HG03469 (cell line): Measurements from ENCODE around the gene PRKCB.
"Not testable (repeated sequence)": the region's sequence is repeated elsewhere in the genome, so short reads cannot be mapped to it uniquely, and the experiment has no call there.

ENCODE experiments used
- ATAC-seq: cut with Tn5 transposase; IDR thresholded peaks from one replicate; pipeline ENCODE4 v1.9.1; 2021; ENCODE audit warnings: mild to moderate bottlenecking, moderate library complexity, moderate number of reproducible peaks; ENCODE audit not compliant: unreplicated experiment

The PRKCB gene

GRCh38 chr16:24204150-24204665 lies 368.4 kb downstream of the PRKCB start:
- no peak for ATAC-seq

- ATAC-seq: no peak
Measured at GRCh38 chr16:24206926-24207325, 371.1 kb downstream of the PRKCB start.

GRCh38 chr16:24208710-24209109 lies 372.9 kb downstream of the PRKCB start:
- ATAC-seq: no peak

- no peak for ATAC-seq
Measured at GRCh38 chr16:24214992-24215391, 379.2 kb downstream of the PRKCB start.

- no peak for ATAC-seq
Measured at GRCh38 chr16:24216961-24217360, 381.2 kb downstream of the PRKCB start.

GRCh38 chr16:24217461-24217860 lies 381.7 kb downstream of the PRKCB start:
- no peak for ATAC-seq

GRCh38 chr16:24218299-24218698 lies 382.5 kb downstream of the PRKCB start:
- ATAC-seq: no peak

- no peak for ATAC-seq
Measured at GRCh38 chr16:24221219-24221618, 385.4 kb downstream of the PRKCB start.

- ATAC-seq: no peak
Measured at GRCh38 chr16:24228514-24228913, 392.7 kb downstream of the PRKCB start.

GRCh38 chr16:24232936-24233335 lies 397.2 kb downstream of the PRKCB start:
- ATAC-seq: no peak

- ATAC-seq: no peak
Measured at GRCh38 chr16:24234737-24235136, 399.0 kb downstream of the PRKCB start.

GRCh38 chr16:24235806-24236205 lies 400.0 kb downstream of the PRKCB start:
- ATAC-seq: no peak

- ATAC-seq: not testable (repeated sequence)
Measured at GRCh38 chr16:24238846-24239245, 403.1 kb downstream of the PRKCB start.

GRCh38 chr16:24246911-24247607 lies 411.3 kb downstream of the PRKCB start:
- no peak for ATAC-seq

- no peak for ATAC-seq
Measured at GRCh38 chr16:24253192-24253591, 417.4 kb downstream of the PRKCB start.

GRCh38 chr16:24255456-24256371 lies 419.9 kb downstream of the PRKCB start, which contains the start of gene CACNG3:
TSS of gene CACNG3 (plus strand) at chr16:24256335. CDS start at chr16:24256755, 420 bp downstream.
- no peak for ATAC-seq

GRCh38 chr16:24257958-24258357 lies 422.2 kb downstream of the PRKCB start:
- ATAC-seq: no peak

GRCh38 chr16:24258791-24259190 lies 423.0 kb downstream of the PRKCB start:
- ATAC-seq: no peak

GRCh38 chr16:24262816-24263215 lies 427.0 kb downstream of the PRKCB start:
- no peak for ATAC-seq
